ES-I3 (cell line): ENCODE results near the gene ME2.
"Not testable (repeated sequence)": the region's sequence is repeated elsewhere in the genome, so short reads cannot be mapped to it uniquely, and the experiment has no call there.

Source experiments
- H3K36me3 ChIP-seq: 2 replicates; pipeline ENCODE4 v1.6.1; 2013; ENCODE audit warnings: mild to moderate bottlenecking, low read length, control low read depth, moderate library complexity; ENCODE audit not compliant: insufficient read depth
- H3K4me1 ChIP-seq: 2 replicates; pipeline ENCODE4 v1.6.1; 2013; ENCODE audit warnings: mild to moderate bottlenecking, control low read depth, low read length; ENCODE audit not compliant: insufficient read depth
- H3K9ac ChIP-seq: 2 replicates; pipeline ENCODE4 v1.6.1; 2013; ENCODE audit warnings: low read depth, mild to moderate bottlenecking, low read length, moderate library complexity
- H3K9me3 ChIP-seq: 2 replicates; pipeline ENCODE4 v1.6.1; 2013; ENCODE audit warnings: mild to moderate bottlenecking, low read length, moderate library complexity; ENCODE audit not compliant: control insufficient read depth, insufficient read depth

Gene ME2

DNA sequence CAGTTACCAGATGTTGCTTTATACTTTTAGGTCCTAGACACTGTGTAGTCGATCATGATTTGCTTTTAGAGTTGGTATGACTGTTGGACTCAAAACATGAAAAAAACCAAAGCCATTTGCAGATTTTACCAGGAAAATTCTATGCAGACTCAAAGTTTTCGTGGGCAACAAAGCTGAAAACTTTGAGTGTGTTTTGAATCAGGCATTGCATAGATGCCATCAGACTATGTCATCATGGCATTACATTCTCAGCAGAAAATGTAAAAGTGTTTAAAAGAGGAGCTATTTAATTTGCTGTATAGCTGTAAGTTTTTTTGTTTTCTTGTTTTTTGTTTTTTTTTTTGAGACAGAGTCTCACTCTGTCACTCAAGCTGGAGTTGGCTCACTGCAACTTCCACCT is 45.5 kb downstream of the ME2 start:
- H3K9ac ChIP-seq: no peak overlapping the region
- H3K36me3 ChIP-seq: peaks cover 13% of the 10 kb centered on the region
- H3K9me3 ChIP-seq: peaks cover 7% of the 10 kb centered on the region; the same call in 1 of the 2 replicates
- no peaks in the 10 kb centered on the region for H3K4me1 ChIP-seq

DNA sequence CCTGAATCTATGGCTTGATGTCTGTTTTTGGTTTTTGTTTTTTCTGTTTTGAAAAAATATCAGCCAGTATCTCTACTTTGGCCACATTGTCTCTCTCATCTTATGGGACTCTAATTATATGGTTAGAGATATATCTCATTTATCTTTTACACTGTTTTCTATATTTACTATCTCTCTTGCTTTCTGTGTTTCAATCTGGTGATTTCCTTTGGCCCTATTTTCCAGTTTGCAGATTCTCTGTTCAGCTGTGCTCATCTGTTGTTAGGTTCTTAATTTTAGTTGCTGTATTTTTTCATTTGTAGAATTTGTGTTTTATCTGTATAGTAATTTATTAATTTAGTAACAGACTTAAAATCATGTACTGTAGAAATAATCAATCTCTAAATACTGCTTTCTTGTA is 47.6 kb downstream of the ME2 start:
- Histone ChIP-seq H3K36me3 (peaks cover 5% of the 10 kb centered on the region; the same call in 1 of the 2 replicates), H3K4me1 (no peaks in the 10 kb centered on the region), H3K9me3 (peaks cover 7% of the 10 kb centered on the region; the same call in 1 of the 2 replicates), H3K9ac (no peak overlapping the region)

GRCh38 chr18:50928551-50928950 is 49.6 kb downstream of the ME2 start:
- Histone ChIP-seq H3K9ac (no peak overlapping the region), H3K4me1 (no peaks in the 10 kb centered on the region), H3K36me3 (peaks cover 5% of the 10 kb centered on the region; the same call in 1 of the 2 replicates), H3K9me3 (peaks cover 7% of the 10 kb centered on the region; the same call in 1 of the 2 replicates)

- H3K9ac ChIP-seq: no peak overlapping the region
- no peaks in the 10 kb centered on the region for H3K4me1 ChIP-seq
- H3K36me3 ChIP-seq: no peaks in the 10 kb centered on the region; the same call in none of the 2 replicates
- no peaks in the 10 kb centered on the region for H3K9me3 ChIP-seq
Measured at GRCh38 chr18:50933684-50934083, 54.8 kb downstream of the ME2 start.

GRCh38 chr18:50934545-50935211 is 55.8 kb downstream of the ME2 start:
- H3K9ac ChIP-seq: no peak overlapping the region
- H3K36me3 ChIP-seq: no peaks in the 10 kb centered on the region; the same call in 1 of the 2 replicates
- no peaks in the 10 kb centered on the region for H3K9me3 ChIP-seq
- no peaks in the 10 kb centered on the region for H3K4me1 ChIP-seq

DNA sequence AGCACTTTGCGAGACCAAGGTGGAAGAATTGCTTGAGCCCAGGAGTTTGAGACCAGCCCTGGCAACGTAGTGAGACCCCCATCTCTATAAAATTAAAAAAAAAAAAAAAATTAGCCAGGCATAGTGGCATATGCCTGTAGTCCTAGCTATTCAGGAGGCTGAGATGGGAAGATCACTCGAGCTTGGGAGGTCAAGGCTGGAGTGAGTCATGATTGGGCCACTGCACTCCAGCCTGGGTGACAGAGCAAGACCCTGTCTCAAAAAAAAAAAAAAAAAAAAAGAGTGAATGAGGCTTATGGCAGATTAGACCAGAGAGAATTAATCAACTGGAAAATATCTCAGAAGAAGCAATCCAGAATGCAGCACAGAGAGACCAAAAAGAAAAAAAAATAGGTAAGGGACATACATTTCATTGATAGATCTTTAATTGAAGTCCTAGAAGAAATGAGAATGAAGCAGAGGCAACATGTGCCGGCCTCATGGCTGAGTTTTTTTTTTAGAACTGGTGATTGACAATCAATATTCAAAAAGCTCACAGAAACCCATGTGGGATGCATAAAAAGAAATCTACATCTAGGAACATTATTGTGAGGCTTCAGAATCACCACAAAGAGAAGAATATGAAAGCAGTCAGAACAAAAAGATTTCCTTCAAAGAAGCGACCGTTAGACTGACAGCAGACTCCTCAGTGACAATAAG is 56.7 kb downstream of the ME2 start:
- Histone ChIP-seq H3K36me3 (no peaks in the 10 kb centered on the region; the same call in 1 of the 2 replicates), H3K9ac (no peak overlapping the region), H3K9me3 (no peaks in the 10 kb centered on the region), H3K4me1 (no peaks in the 10 kb centered on the region)

DNA sequence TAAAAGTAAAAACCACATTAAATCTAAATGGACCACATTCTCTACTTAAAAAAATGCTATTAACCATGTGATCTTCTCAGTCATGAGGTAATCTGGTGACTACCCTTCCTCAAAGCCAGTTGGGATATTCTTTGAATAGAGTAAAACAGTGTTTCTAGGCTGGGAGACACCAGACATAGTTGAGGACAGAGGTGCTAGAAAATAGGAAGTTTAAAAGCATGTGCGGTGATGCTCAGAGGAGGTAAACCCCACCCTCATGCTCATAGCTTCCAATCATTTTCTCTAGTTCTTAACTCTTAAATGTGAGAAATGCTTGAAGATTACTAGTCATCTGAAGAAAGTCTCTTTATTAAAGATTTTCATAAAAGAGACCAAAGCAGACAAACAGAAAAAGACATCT is 58.3 kb downstream of the ME2 start:
- no peaks in the 10 kb centered on the region for H3K4me1 ChIP-seq
- no peaks in the 10 kb centered on the region; the same call in 1 of the 2 replicates for H3K36me3 ChIP-seq
- no peaks in the 10 kb centered on the region for H3K9me3 ChIP-seq
- H3K9ac ChIP-seq: no peak overlapping the region

DNA sequence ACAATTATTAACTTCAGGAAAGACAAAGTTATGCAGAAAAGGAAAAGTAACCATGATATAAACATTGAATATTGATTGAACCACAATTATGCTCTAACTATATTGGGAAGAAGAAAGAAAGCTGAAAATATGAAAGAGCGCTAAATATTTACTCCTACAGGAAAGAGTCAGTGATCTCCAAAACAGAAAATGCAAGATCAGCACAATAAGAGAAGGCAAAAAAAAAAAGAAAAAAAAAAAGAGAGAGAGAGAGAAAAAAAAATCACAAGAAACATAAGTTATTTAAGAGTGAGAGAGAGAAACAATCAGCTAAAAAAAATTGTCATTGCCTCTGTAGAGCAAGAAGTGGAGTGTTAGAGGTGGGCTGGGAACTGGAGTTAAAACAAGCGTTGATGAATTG is 60.0 kb downstream of the ME2 start:
- no peaks in the 10 kb centered on the region; the same call in 1 of the 2 replicates for H3K36me3 ChIP-seq
- no peaks in the 10 kb centered on the region for H3K4me1 ChIP-seq
- H3K9ac ChIP-seq: no peak overlapping the region
- no peaks in the 10 kb centered on the region for H3K9me3 ChIP-seq

- no peaks in the 10 kb centered on the region for H3K36me3 ChIP-seq
- H3K9ac ChIP-seq: no peak overlapping the region
- no peaks in the 10 kb centered on the region for H3K4me1 ChIP-seq
- H3K9me3 ChIP-seq: no peaks in the 10 kb centered on the region
Measured at GRCh38 chr18:50944245-50944932, 65.5 kb downstream of the ME2 start.

GRCh38 chr18:50945918-50946317 is 67.0 kb downstream of the ME2 start:
- not testable (repeated sequence) for H3K36me3 ChIP-seq, H3K9me3 ChIP-seq, H3K9ac ChIP-seq, H3K4me1 ChIP-seq

- no peaks in the 10 kb centered on the region for H3K4me1 ChIP-seq
- no peaks in the 10 kb centered on the region for H3K36me3 ChIP-seq
- H3K9ac ChIP-seq: no peak overlapping the region
- no peaks in the 10 kb centered on the region for H3K9me3 ChIP-seq
Measured at GRCh38 chr18:50947899-50948298, 69.0 kb downstream of the ME2 start.

DNA sequence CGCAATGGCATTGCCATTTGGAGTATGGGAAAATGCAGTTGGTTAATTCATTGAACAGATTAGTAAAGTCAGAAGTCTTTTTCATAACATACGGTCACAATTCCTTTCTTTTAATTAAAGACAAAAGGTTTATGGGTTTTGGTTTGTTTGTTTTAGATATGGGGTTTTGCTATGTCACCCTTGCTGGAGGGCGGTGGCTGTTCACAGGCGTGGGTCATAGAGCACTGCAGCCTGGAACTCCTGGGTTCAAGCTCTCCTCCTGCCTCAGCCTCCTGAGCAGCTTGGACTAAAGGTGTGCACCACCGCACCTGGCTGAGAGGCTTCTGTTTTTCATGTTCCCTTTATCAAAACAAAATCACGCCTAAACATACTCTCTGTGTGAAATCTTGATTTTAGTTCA is 70.3 kb downstream of the ME2 start:
- H3K36me3 ChIP-seq: no peaks in the 10 kb centered on the region
- no peaks in the 10 kb centered on the region for H3K4me1 ChIP-seq
- no peaks in the 10 kb centered on the region for H3K9me3 ChIP-seq
- no peak overlapping the region for H3K9ac ChIP-seq

- Histone ChIP-seq H3K4me1 (no peaks in the 10 kb centered on the region), H3K9me3 (no peaks in the 10 kb centered on the region), H3K9ac (no peak overlapping the region), H3K36me3 (no peaks in the 10 kb centered on the region)
Measured at GRCh38 chr18:50950626-50951025, 71.7 kb downstream of the ME2 start.

GRCh38 chr18:50953822-50954221 is 74.9 kb downstream of the ME2 start:
- Histone ChIP-seq H3K4me1 (no peaks in the 10 kb centered on the region), H3K9me3 (no peaks in the 10 kb centered on the region), H3K36me3 (no peaks in the 10 kb centered on the region), H3K9ac (no peak overlapping the region)

DNA sequence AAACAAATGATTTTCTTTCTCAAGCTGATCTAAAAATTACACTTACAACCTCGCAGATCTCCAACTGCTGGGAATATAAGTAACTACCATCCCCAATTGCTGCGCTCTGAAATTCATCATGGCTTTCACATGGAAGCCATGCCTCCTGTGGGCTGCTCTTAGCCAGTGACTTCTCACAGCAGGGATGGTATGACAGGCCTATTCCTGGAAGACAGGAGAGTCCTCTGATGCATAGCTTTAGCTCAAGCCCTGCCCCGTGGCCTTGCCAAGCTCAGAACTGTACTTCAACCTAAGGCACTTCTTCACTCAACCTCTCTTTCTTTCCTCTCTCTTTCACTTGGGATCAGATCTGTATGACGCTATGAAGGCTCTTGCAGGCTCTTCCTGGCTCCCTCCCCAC is 76.3 kb downstream of the ME2 start:
- H3K9me3 ChIP-seq: no peaks in the 10 kb centered on the region
- H3K36me3 ChIP-seq: no peaks in the 10 kb centered on the region
- H3K4me1 ChIP-seq: no peaks in the 10 kb centered on the region
- H3K9ac ChIP-seq: no peak overlapping the region
